Neural crest cell (in vitro differentiated cells): ENCODE data around the gene CNGA4. TPM values are rescaled to one million over a fixed set of nuclear protein-coding genes. Genes with fewer than 3 reads are reported as not detected.

Experiments
- DNase-seq: peaks from one replicate; pipeline ENCODE4 v3.0.0; 2021; ENCODE audit warnings: low read depth, mixed read lengths, low spot score
- H3K27ac Mint-ChIP-seq: one replicate; pipeline ENCODE4 v1.8.0; 2021; ENCODE audit warnings: mild to moderate bottlenecking, mixed read lengths; ENCODE audit not compliant: unreplicated experiment
- H3K27me3 Mint-ChIP-seq: 2 replicates; pipeline ENCODE4 v1.8.0; 2021; ENCODE audit warnings: low read depth, mild to moderate bottlenecking, mixed read lengths
- H3K36me3 Mint-ChIP-seq: 2 replicates; pipeline ENCODE4 v1.8.0; 2021; ENCODE audit warnings: low read depth, mild to moderate bottlenecking, mixed read lengths
- H3K4me1 Mint-ChIP-seq: 2 replicates; pipeline ENCODE4 v1.8.0; 2021; ENCODE audit warnings: mixed read lengths
- H3K4me3 Mint-ChIP-seq: one replicate; pipeline ENCODE4 v1.8.0; 2021; ENCODE audit warnings: mild to moderate bottlenecking, mixed read lengths
- H3K9me3 Mint-ChIP-seq: 2 replicates; pipeline ENCODE4 v1.8.0; 2021; ENCODE audit warnings: mixed read lengths
- CTCF ChIP-seq: fragments of 200-600 bp; sonication (generic); conservative IDR thresholded peaks from 2 replicates; pipeline ENCODE4 v1.5.0; 2021; ENCODE audit warnings: antibody characterized with exemption, mild to moderate bottlenecking
- total RNA-seq: library from RNA; stranded (reverse); gene quantifications from 2 replicates; pipeline ENCODE4 v1.2.1, GENCODE V29; 2021

CNGA4 gene
- total RNA-seq, 1 donor from 2014 or later = 0.16 TPM

- H3K36me3 Mint-ChIP-seq = peaks cover 3% of the 10 kb centered on the region
- TF ChIP-seq CTCF = no peak
- DNase-seq = no peak
- H3K27ac Mint-ChIP-seq = peak within 1 kb of the TSS; percentile 21
- peaks cover 7% of the 10 kb centered on the region for H3K4me1 Mint-ChIP-seq
- H3K4me3 Mint-ChIP-seq = no peak within 1 kb of the TSS
- H3K27me3 Mint-ChIP-seq = no peaks in the 10 kb centered on the region
- H3K9me3 Mint-ChIP-seq = no peaks in the 10 kb centered on the region
These were observed 39.6 kb upstream of the CNGA4 start, which contains the start of gene OR52W1 for GRCh38 chr11:6199174-6199810. Gene OR52W1 (plus strand): TSS chr11:6199224. CDS start chr11:6199224, 0 bp downstream.

GRCh38 chr11:6200975-6201374 lies 37.9 kb upstream of the CNGA4 start:
- H3K4me3 Mint-ChIP-seq = no peak overlapping the region
- H3K27ac Mint-ChIP-seq = no peak overlapping the region
- no peak for TF ChIP-seq CTCF
- peaks cover 3% of the 10 kb centered on the region for H3K36me3 Mint-ChIP-seq
- H3K4me1 Mint-ChIP-seq = peaks cover 6% of the 10 kb centered on the region
- no peaks in the 10 kb centered on the region for H3K9me3 Mint-ChIP-seq
- no peak for DNase-seq
- H3K27me3 Mint-ChIP-seq = no peaks in the 10 kb centered on the region

GRCh38 chr11:6201481-6201880 lies 37.4 kb upstream of the CNGA4 start:
- no peak for DNase-seq
- Mint-ChIP-seq H3K27ac (no peak overlapping the region), H3K4me1 (peaks cover 6% of the 10 kb centered on the region), H3K9me3 (no peaks in the 10 kb centered on the region), H3K27me3 (no peaks in the 10 kb centered on the region), H3K36me3 (peaks cover 3% of the 10 kb centered on the region), H3K4me3 (no peak overlapping the region)
- TF ChIP-seq CTCF = no peak

- TF ChIP-seq CTCF = no peak
- Mint-ChIP-seq H3K27ac (no peak overlapping the region), H3K4me3 (no peak overlapping the region), H3K36me3 (peaks cover 3% of the 10 kb centered on the region), H3K4me1 (peaks cover 6% of the 10 kb centered on the region), H3K9me3 (no peaks in the 10 kb centered on the region), H3K27me3 (no peaks in the 10 kb centered on the region)
- no peak for DNase-seq
These were observed 36.8 kb upstream of the CNGA4 start for GRCh38 chr11:6202041-6202440.

- no peaks in the 10 kb centered on the region for H3K27me3 Mint-ChIP-seq
- no peak overlapping the region for H3K27ac Mint-ChIP-seq
- TF ChIP-seq CTCF = no peak
- peaks cover 3% of the 10 kb centered on the region for H3K36me3 Mint-ChIP-seq
- DNase-seq = no peak
- no peaks in the 10 kb centered on the region for H3K9me3 Mint-ChIP-seq
- peaks cover 6% of the 10 kb centered on the region for H3K4me1 Mint-ChIP-seq
- H3K4me3 Mint-ChIP-seq = no peak overlapping the region
These were observed 35.6 kb upstream of the CNGA4 start for GRCh38 chr11:6203327-6203726.
